ENCODE data around the gene TMEM266.

TMEM266 gene

DNA sequence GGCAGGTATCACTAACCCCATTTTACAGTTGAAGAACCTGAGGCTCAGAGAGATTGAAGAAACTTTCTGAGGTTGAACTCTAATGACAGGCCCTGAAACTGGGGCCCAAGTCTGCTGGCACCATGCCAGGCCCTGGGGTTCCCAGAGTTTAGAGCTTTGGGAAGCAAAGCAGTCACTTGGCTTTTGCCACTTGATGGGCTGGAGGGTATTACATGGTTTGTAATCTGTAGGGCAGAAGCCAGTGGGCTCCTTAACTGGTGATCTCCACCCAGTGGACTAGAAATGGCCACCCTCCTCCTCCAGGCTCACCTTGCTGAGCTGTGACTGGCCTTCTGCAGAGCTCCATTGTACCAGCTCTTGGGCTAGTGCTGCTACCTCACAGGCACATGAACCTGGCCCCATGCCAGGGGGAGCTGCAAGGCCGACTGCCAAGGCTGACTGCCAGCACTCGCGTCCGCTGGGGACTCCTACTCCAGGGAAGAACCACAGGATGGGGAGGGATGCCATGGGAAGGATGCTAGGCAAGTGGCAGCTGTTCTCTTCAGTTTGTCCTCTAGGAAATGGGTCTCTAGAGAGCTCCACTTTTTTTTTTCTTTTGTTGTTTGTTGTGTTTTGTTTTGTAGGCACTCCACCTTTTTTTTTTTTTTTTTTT is 146.7 kb downstream of the TMEM266 start:
- no peak for DNase-seq

DNA sequence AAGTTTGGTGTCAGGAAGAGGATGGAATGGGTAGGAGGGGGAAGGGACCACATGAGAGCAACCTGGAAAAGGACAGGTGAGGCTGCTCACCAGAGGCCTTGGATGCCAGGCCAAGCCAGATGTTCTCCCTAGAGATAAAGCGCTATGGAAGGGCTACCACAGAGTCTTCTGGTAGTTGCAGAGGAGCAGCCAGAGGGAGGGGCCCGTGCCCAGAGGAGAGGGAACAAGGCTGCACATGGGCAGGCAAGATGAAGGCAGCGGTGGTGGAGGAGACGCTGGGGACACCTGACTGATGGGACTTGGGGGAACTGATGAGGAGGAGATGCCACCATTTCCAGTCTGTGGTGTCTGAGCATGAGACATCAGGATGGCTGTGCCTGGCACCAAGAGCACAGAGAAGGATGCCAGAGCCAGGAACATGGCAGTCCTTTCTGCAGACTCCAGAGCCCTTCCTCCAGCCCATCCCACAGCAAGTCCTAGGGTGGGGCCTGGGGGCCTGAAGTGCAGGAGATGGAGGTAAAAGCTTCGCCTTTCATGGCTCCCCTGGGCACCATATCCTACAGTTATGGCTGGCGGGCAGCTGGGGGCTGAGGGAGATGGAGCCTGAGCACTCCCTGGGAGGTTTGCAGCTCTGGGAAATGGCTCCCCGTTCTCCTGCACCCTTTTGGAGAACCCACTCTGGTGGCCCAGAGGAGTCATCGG is 148.4 kb downstream of the TMEM266 start:
- DNase-seq, result no peak

DNA sequence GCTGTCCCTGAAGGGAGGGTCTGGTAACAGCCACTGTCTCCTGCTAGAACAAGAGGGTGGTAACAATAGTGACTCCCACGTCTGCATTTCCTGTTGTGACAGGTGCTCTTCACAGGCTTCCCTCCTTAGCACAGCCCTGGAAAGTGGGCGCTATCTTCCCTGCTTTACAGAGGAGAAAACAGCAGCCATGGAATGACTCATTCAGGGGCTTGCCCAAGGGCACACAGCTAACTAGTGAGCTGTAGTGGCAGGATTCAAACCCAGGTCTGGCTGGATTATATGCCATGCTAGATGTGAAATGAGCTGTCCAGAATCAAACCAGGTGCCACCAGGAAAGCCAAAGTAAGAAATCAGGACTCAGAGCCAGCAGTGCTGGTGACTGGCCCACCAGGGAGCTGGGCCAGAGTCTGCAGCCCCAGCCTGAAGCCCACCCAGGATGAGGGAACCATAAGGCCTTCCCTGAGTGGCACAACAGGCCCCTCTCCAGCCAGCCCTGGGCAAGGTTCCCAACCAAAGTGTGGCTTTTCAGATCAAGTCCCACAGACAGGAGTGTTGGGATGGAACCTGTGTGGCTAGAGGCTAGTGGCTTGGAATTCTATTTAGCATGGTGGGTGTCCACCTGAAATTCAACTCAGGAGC is 149.1 kb downstream of the TMEM266 start:
- no peak for DNase-seq

DNA sequence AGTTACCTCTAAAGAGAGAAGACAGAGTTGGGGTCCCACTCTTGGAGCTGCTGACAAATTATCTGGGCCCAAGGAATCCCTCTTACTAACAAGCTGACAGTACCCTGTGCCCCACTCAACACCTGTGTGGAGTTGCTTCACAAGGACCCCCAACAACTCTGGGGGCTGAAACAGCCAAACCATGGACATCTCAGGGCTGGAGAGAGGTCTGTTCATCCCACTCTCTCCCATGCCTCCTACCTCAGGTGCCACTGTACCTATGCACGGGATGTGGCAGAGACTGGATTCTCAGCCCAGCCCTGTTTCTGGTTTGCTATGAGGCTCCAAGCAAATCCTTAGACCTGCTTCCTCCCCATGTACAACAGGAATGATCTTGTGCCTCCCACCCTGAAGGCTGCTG is 149.7 kb downstream of the TMEM266 start:
- no peak for DNase-seq

DNA sequence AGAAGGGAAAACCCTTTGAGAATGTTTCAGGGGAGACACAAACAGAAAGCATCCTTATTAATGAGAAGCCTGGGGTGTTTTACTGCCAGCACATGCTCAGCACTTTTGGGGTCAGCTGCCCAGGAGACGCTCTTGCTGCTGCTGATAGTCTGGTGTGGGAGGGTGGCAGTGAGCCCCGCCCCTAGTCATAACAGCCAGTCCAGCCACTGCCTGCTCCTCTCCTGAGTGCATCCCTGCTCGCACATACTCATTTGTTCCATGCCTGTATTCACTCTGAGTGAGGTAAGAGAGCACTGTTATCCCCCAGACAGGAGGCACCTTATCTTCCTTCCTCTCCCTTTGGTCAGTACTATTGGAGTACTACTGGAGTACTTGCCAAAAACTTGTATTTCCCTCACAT is 150.2 kb downstream of the TMEM266 start:
- DNase-seq, result no peak

DNA sequence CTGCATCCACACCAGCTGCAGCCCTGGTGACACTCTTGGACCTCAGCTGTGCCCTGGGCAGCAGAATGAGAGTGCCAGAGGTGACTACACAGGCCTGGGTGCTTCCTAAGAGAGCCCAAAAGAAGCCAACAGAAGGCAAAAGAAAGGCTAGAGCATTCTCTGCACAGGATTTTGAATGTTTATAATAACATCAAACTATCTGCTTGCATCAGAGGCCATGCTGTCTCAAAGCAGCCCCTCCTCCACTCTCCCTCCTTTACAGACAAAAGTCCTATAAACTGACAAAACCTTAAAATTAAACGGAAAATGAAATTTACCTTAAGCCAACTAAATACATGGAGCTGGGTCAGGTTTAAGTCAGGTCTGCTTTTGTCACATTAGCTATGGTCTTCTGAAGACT is 155.8 kb downstream of the TMEM266 start:
- no peak for DNase-seq

DNA sequence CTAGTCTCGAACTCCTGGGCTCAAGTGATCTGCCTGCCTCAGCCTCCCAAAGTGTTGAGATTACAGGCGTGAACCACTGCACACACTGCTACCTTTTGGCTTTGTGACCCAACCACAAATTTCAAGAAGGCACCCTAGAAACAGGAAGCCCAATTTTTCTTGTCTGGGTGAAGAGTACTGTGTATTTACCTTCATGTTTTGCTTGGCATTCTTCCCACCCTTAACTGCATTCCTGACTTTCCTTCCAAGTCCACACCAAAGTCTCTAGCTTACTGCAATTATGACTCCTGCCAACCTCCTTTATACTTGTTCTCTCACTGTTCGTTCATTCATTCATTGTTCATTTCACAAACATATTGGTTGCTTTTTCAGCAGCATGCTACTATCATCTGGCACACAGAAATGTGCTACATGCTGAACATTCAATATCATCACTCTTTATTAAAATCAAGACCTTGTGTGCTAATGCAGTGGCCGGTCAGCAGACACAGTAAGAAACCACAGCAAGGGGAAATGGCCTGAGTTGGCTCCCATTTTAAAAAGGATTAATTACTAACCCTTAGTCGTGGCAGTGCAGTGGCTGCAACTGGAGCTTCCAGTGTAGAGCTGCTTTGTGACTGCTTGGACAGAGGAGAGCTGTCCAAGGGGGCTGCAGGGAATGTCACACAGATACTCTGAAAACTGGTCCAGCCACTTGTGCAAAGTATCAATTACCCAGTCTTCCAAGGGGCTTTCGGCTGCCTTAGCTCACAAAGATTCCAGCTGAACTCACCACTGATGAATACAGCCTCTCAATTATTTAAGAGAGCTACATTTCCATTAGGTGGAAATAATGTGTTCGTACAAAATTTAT is 157.5 kb downstream of the TMEM266 start:
- no peak for DNase-seq

DNA sequence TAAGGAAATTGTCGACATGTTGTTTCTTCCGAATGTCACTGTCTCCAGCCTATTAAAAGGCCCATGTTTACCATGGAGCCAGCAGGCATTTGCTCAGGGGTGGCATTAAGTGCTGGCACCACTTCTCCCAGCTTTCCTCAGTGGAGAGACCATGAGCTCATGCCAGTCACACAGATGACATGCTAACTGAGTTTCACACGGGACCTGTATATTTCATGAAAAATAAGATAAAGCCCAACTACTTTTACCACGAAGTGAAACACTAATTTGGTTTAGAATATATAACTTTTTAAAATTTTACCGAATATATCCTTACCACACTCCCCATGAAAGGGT is 158.1 kb downstream of the TMEM266 start:
- DNase-seq, result no peak

DNA sequence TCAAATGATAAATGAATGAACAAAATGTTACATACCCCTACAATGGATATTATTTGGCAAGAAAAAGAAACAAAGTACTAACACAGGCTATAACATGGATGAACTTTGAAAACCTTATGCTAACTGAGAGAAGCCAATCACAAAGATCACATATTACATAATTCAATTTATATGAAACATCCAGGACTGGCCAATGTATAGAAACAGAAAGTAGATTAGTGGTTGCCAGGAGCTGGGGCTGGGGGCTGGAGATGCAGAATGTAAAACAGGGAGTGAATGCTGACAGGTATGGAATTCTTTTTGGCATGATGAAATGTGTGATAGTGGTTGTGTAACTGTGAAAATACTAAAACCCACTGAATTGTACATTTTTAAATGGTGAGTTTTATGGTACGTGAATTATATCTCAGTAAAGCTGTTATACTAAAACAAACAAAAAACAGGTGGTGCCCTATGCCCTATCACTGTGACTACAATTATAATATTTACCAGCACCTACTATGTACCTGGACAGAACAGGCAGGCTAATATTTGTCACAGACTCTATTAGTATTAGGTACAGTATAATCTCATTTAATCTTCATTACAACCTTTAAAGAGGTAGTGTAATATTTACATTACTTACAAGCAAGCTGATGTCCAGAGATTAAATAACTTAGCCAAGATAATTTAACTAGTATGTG is 161.4 kb downstream of the TMEM266 start:
- no peak for DNase-seq

DNA sequence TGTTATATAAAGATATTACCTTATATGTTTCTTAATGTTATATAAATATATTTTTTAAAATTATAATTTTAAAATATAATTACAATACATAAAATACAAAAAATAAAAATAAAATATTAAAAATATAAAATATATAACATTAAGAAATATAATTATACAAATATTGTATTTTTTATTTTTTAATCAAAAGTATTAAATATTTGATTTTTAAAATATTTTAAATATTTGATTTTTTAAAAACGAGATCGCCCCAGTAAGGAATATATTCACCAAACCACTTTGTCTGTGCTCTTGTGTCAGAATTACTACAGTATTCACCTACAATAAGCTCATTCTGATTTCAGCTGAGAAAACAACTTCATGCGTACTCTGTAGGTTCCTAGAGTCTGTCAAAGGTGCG is 162.4 kb downstream of the TMEM266 start:
- no peak for DNase-seq

DNA sequence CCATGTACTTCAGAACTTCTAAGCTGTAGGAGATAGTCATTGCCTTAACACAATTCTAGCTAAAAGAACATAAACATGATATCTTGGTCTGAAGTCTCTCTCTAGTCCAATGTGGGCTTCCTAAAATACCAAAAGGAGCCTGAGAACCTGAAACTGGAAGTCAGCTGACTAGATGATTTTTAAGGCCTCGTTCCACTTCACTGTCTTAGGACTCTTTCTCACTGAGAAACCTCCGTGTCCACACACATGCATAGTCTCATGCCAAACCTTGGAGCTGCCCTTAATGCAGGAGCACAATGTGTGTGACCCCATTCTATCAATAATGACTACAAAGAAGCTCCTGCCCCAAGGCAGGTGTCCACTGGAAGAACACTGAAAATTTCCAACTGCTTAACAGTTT is 163.7 kb downstream of the TMEM266 start:
- DNase-seq, result no peak

DNA sequence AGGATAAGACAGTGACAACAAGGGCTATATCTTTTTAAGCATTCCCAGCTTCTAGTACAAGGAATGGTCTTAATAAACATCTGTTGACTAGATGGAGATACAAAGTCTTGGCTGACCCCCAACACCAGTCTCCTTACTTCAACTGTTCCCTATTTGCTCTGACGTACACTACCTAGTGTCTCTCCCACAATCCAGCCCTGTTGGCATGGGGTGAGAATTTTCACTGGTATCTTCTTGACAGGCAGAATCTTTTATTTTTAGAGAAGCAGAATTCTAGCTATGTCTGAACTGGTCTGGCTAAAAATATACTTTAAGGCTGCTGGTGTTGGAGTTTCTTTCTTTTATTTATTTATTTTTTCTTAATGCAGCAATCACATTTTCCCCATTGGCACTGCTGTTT is 169.5 kb downstream of the TMEM266 start:
- no peak for DNase-seq

DNA sequence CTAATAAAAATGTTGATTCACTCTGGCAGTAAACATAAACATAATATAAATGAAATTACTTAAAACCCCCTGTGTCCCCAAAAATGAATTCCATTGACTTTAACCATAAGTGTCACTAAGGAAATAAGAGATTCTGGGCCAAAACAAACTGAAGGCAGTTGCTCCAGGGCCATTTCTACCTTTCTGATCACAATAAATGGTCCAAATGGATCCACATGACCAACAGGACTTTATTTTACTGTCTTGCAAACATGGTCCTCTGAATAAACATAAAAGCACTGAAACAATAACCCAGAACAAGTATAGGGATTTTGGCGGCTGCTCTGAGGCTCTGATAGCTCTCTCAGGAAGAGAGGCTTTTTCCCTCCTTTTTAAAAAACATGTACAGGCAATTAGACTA is 174.1 kb downstream of the TMEM266 start:
- no peak for DNase-seq

DNA sequence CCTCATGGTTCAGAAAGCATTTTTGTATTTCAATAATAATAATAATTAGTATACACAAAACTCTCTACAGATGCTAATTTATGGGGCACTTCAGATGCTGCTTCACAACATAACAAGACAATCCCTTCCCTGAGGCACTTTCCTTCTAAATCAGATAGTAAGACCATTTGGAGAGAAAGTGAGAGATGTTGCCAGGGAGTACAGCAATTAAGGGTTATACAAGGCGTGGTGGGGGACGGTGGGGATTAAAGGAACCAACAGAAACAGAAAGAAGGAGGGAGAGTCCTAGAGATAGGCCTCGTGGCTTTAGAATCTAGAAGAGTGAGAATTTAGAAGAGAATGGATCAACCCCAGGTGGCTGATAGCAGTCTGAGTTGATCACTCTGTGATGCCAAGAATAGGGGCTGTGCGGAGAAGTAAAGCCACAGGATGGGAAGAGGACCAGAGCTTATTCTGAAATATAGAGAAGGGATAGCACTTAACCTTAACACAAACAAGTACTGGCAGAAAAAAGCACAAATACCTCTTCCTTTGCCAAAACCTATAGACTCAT is 174.6 kb downstream of the TMEM266 start:
- no peak for DNase-seq

DNA sequence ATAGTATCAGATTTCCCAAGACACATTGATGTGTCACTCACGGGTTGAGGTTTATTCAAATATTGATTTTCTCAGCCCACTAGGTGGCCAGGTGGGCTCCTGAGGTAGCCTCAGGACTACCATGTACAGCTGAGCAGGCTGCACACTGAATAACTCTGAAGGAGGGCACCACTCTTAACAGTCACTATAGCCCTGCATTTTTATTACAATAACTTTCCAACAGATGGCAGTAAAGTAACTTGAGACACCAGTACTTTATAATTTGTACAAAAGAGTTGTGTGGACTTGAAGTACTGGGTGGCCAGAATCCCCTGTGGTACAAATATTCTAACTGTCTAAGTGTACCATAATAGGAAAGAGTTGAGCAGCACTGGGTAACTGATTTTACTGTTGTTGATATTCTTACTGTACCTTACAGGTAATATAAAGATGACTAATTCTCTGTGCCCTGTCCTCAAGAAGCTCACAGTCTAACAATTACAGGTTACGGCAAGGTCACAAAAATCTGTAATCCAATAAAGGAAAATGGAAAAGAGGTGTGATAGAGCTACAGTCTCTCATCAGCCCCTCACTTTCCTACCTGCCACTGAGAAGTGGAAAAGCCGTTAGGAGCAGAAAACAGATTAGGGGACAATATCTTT is 175.5 kb downstream of the TMEM266 start:
- DNase-seq, result no peak

DNA sequence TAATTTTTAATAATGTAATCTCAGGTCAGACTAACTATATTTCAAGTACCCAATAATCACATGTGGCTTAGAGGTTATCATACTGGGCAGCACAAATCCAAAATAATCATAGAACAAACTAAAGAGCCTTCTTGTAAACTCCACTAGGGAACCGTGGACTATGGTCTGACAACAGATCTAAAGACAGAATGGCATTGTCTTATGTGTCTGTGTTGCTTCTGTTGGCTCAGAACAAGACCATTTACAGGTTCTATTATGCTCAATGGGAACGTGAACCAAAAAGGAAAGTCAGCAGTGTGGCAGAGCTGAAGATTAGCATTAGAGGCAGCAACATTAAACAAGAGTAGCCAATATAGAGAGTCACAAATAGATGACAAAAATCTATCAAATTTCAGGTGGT is 176.6 kb downstream of the TMEM266 start:
- no peak for DNase-seq

DNA sequence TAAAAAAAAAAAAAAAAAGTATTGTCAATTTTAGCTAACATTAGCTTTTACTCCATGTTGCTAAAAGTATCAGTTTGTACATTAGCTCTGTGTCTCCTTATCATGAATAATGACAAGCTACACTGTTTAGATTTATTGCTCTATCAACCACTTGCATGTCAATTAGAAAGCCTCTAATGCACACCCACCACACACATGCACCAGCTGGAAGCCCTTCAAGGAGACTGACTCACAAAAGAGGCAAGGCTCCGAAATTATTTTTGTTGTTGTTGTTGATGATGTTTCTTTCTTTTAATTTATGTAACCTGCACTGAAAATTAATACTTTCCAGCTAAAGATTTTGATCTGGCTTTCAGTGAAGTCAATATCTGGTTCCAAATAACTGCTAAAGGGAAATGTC is 180.0 kb downstream of the TMEM266 start:
- DNase-seq, result no peak

DNA sequence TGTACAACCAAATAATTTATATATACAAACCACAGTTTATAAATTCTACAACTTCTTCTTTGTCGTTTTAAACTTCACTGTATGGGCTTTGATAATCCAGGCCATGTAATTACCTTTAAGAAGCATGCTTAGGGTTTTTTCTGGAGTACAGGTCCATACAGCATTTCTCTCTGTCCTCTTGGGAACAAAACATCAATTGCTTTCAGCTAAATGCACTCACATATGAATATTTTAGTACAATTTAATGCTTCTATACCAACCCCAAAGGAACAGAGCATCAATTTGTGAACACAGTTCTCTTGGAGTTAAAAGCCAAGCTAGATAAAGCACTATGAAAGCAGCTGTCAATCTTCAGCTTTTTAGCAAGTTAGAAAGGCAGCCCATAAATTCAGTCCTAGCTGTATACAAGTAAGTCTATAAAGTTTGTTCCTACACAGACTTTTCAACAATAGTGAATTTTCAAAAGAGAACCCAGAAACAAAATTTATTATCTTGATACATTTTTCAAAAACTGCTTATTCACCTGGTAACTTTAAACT is 185.4 kb downstream of the TMEM266 start:
- DNase-seq, result no peak

DNA sequence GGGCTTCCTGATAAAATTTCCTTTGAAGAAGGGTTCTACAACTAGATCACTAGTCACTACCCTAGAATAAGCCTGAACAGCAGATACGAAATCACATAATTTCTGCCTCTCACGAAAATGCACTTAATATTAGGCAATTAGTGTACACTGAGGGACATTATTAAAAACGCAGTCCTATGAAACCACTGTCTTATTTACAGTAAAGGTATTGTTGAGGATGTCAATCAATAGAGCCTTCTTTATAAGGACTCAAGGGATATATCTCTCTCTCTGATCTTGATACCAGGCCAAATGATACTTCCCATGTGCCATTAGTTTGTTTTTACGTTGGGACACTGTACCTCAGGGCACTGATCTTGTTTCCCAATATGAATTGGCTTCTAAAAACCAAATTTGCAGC is 191.9 kb downstream of the TMEM266 start:
- no peak for DNase-seq

DNA sequence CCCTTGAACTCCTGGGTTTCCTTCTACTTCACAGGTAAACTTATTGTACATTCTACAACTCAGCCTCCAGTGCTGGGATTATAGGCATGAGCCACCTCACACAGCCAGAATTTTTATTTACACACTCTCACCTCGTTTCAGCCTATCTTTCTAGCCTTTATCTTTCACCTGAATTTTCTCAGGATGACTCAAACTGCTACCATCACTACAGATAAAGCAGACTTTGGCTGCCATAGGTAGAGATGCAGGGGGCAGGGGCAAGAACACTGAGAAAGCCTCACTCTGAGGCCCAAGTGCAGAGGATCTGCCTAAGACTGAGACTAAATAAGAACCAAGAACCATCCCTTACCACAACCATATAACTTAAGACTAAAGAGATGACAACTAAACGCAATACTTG is 192.5 kb downstream of the TMEM266 start:
- DNase-seq, result no peak

DNA sequence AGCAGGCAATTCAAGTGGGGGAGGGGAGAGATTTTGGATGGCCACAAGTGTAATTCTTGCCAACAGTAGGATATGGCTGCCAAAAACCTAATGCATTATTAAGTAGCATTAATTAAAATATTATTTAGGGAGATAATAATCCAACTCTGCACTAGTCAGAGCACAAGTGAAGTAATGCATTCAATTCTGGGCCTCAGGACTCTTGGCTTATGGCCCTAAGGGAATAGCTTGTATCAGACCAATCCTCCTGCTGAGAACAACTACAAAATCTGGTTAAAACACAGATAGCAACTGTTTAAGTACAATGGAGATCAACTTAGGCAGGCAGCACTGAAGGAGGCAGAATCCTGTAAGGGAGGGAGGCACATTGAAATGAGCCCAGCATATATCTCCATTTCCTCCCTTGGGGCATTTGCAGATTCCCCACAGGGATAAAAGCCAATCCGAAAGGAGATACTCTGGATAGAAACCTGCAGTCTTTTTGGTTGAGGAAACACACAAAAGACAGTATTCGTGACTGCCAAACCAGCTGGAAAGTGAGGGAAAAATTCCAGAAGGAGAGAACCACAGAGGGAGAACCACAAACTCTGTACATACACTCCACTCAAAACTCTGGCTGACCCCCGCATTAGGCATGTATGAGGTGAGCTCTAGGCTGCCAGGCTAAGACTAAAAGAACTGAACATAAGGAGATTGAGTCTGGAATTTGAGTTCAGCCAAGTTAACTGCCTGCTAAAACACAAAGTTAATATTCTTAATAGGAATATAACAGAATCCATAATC is 194.1 kb downstream of the TMEM266 start:
- no peak for DNase-seq
